ENCODE results near the gene RFX7.

Gene RFX7

DNA sequence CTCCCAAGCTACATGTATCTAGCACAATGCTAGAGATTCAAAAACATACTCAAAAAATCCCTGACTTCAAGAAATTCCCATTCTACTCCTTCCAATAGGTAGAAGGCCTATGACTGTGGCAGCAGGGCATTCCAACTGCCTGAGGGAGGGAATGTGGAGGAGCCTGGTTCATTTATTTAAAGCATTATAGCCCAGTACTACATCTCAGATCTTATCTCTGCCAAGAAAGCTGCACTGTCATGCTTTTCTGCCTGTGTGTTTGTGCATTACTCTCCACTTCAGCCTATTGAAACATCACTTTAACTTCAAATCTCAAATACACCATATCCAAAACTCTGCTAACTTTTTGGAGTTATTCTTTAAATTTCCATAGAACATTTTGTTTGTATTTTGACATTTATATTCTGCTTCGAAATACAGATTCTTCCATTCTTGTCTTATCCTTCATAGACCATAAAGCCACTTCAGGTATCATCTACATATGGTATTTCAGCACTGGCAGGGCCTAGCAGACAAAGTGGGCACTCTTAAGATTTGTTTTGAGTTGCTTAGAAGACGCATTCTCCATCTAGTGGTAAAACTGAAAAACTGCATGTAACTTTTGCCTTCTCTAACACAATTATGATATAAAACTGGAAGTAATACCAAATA is 191.2 kb downstream of the RFX7 start:
- TF ChIP-seq TAF1 (IDR thresholded peaks at IDR 0.05; ENCODE audit: borderline replicate concordance, insufficient read depth, low read length) = no peak
- TF ChIP-seq POLR2AphosphoS5 (IDR thresholded peaks at IDR 0.05; ENCODE audit: low read depth, low read length) = no peak
- TF ChIP-seq FOXP2 (optimal IDR thresholded peaks at IDR 0.05; ENCODE audit: borderline replicate concordance, extremely low read depth, extremely low read length, insufficient read depth) = no peak
- no peak for TF ChIP-seq REST (IDR thresholded peaks at IDR 0.05; ENCODE audit: insufficient read depth in 1 of 2, low read depth in 2 of 2, low read length in 2 of 2)
- no peak for TF ChIP-seq SIN3A (IDR thresholded peaks at IDR 0.05; ENCODE audit: borderline replicate concordance, insufficient read depth, low read length)

DNA sequence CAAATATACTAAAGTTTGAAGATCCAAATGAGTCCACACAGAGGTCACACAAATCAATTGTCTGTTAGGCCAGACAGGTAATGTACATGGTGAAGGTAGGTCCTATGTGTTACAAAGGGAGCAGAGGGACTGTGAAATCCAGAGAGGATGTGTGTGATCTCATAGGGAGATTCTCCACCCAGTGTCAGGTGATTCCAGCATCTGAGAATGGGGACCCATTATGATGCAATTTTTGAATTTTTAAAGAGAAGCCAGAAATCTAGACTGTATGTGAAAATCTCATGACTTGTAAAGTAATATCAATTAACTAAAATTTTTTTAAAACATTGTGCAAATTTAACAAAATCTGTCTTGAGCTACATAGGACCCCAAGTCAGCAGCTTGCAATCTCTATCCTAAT is 192.0 kb downstream of the RFX7 start:
- TF ChIP-seq FOXP2 (optimal IDR thresholded peaks at IDR 0.05; ENCODE audit: borderline replicate concordance, extremely low read depth, extremely low read length, insufficient read depth) (no peak), REST (IDR thresholded peaks at IDR 0.05; ENCODE audit: insufficient read depth in 1 of 2, low read depth in 2 of 2, low read length in 2 of 2) (no peak), TAF1 (IDR thresholded peaks at IDR 0.05; ENCODE audit: borderline replicate concordance, insufficient read depth, low read length) (no peak), SIN3A (IDR thresholded peaks at IDR 0.05; ENCODE audit: borderline replicate concordance, insufficient read depth, low read length) (no peak), POLR2AphosphoS5 (IDR thresholded peaks at IDR 0.05; ENCODE audit: low read depth, low read length) (no peak)

DNA sequence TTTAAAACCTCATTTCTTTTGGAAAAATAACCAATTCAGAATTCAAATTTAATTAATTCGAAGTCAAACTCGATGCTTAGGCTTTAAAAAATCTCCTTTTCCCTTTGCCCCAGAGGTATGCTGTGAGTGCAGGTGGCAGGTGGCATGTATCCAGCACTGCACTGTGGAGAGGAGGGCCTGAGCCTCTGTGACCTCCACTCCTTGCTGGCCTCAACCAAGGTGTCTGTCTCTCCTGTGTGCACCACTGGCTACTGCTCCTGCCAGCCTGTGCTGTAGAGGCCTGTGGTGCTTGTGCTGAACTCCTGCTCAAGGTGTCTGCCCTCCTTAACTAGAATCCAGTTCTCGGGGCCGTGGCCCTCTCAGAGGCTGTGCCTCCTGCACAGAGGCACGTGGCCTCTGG is 194.1 kb downstream of the RFX7 start:
- TF ChIP-seq TAF1 (IDR thresholded peaks at IDR 0.05; ENCODE audit: borderline replicate concordance, insufficient read depth, low read length) = no peak
- TF ChIP-seq REST (IDR thresholded peaks at IDR 0.05; ENCODE audit: insufficient read depth in 1 of 2, low read depth in 2 of 2, low read length in 2 of 2) = no peak
- TF ChIP-seq POLR2AphosphoS5 (IDR thresholded peaks at IDR 0.05; ENCODE audit: low read depth, low read length) = no peak
- TF ChIP-seq SIN3A (IDR thresholded peaks at IDR 0.05; ENCODE audit: borderline replicate concordance, insufficient read depth, low read length) = no peak
- no peak for TF ChIP-seq FOXP2 (optimal IDR thresholded peaks at IDR 0.05; ENCODE audit: borderline replicate concordance, extremely low read depth, extremely low read length, insufficient read depth)

- TF ChIP-seq FOXP2 (optimal IDR thresholded peaks at IDR 0.05; ENCODE audit: borderline replicate concordance, extremely low read depth, extremely low read length, insufficient read depth) = no peak
- TF ChIP-seq SIN3A (IDR thresholded peaks at IDR 0.05; ENCODE audit: borderline replicate concordance, insufficient read depth, low read length) = no peak
- TF ChIP-seq POLR2AphosphoS5 (IDR thresholded peaks at IDR 0.05; ENCODE audit: low read depth, low read length) = no peak
- TF ChIP-seq TAF1 (IDR thresholded peaks at IDR 0.05; ENCODE audit: borderline replicate concordance, insufficient read depth, low read length) = no peak
- no peak for TF ChIP-seq REST (IDR thresholded peaks at IDR 0.05; ENCODE audit: insufficient read depth in 1 of 2, low read depth in 2 of 2, low read length in 2 of 2)
Measured at GRCh38 chr15:56047354-56047753, 196.3 kb downstream of the RFX7 start.
